Stimulated activated naive CD4-positive, alpha-beta T cell (primary cell): Measurements from ENCODE around the gene ITGB3BP.
"Not testable (repeated sequence)": the region's sequence is repeated elsewhere in the genome, so short reads cannot be mapped to it uniquely, and the experiment has no call there.

ENCODE experiments used
- DNase-seq, 6 experiments: peaks; one replicate each; lab custom pipeline; 2025; lab: John Stamatoyannopoulos, UW

ITGB3BP gene

GRCh38 chr1:63522891-63523728 lies at the start of gene ITGB3BP, which contains the start of gene EFCAB7:
Gene ITGB3BP, minus strand, starts transcription at chr1:63523225. Its CDS starts 92 bp downstream, at chr1:63523133.
Gene EFCAB7, plus strand, starts transcription at chr1:63523525. Its CDS starts 2,048 bp downstream, at chr1:63525573.
- DNase-seq = peak; percentile 64 to 88 (median 70)

GRCh38 chr1:63572686-63573085 lies 49.7 kb upstream of the ITGB3BP start:
- not testable (repeated sequence) for DNase-seq

- no peak for DNase-seq
Observed at GRCh38 chr1:63569640-63570316, 46.8 kb upstream of the ITGB3BP start.

- DNase-seq = no peak
Observed at GRCh38 chr1:63569068-63569467, 46.0 kb upstream of the ITGB3BP start.

- no peak for DNase-seq
Observed at GRCh38 chr1:63563745-63564144, 40.7 kb upstream of the ITGB3BP start.

GRCh38 chr1:63559357-63559756 lies 36.3 kb upstream of the ITGB3BP start:
- no peak for DNase-seq

- no peak for DNase-seq
Observed at GRCh38 chr1:63557365-63557987, 34.5 kb upstream of the ITGB3BP start.

GRCh38 chr1:63555480-63555879 lies 32.5 kb upstream of the ITGB3BP start:
- DNase-seq = no peak

- no peak for DNase-seq
Observed at GRCh38 chr1:63548877-63549276, 25.9 kb upstream of the ITGB3BP start.

GRCh38 chr1:63548303-63548702 lies 25.3 kb upstream of the ITGB3BP start:
- no peak for DNase-seq

- no peak for DNase-seq
Observed at GRCh38 chr1:63547621-63548294, 24.7 kb upstream of the ITGB3BP start.

- DNase-seq = no peak
Observed at GRCh38 chr1:63545780-63546179, 22.8 kb upstream of the ITGB3BP start.

- DNase-seq = peak in 1 of 6 experiments; percentile 5
Observed at GRCh38 chr1:63537940-63538339, 14.9 kb upstream of the ITGB3BP start.

GRCh38 chr1:63537006-63537405 lies 14.0 kb upstream of the ITGB3BP start:
- DNase-seq = no peak

- DNase-seq = no peak
Observed at GRCh38 chr1:63534406-63534805, 11.4 kb upstream of the ITGB3BP start.

- DNase-seq = no peak
Observed at GRCh38 chr1:63533931-63534330, 10.9 kb upstream of the ITGB3BP start.

GRCh38 chr1:63532727-63533126 lies 9.7 kb upstream of the ITGB3BP start:
- no peak for DNase-seq

GRCh38 chr1:63524201-63524600 lies 1.2 kb upstream of the ITGB3BP start:
- DNase-seq = no peak

- no peak for DNase-seq
Observed at GRCh38 chr1:63523738-63524137, 713 bp upstream of the ITGB3BP start.

GRCh38 chr1:63516629-63517028 lies 6.4 kb downstream of the ITGB3BP start:
- no peak for DNase-seq

- no peak for DNase-seq
Observed at GRCh38 chr1:63512584-63512983, 10.4 kb downstream of the ITGB3BP start.

- DNase-seq = no peak
Observed at GRCh38 chr1:63509718-63510117, 13.3 kb downstream of the ITGB3BP start.
